Prostate gland (tissue), 2 donors: ENCODE data around the gene SMYD2.

Experiments used
- POLR2A ChIP-seq: fragments of 450-650 bp; IDR thresholded peaks from one replicate; pipeline ENCODE4 v1.6.1; 2016; ENCODE audit warnings: antibody characterized with exemption, mild to moderate bottlenecking
- POLR2AphosphoS5 ChIP-seq: sonication (generic); formaldehyde crosslinking; IDR thresholded peaks from one replicate; pipeline ENCODE4 v1.6.1; 2017; ENCODE audit warnings: antibody characterized with exemption
- TF ChIP-seq, protein P1 (sequence below), 4 experiments: fragments of 200-600 bp in 2 of 4; fragments of 450-650 bp in 2 of 4; sonication (generic) in 2 of 4; IDR thresholded peaks; 1 replicate in 3 of 4; 2 replicates in 1 of 4; pipeline ENCODE4 v1.5.1; 2016 to 2019; ENCODE audit warnings: antibody characterized with exemption in 4 of 4, mild to moderate bottlenecking in 2 of 4, moderate library complexity in 2 of 4

DNA sequence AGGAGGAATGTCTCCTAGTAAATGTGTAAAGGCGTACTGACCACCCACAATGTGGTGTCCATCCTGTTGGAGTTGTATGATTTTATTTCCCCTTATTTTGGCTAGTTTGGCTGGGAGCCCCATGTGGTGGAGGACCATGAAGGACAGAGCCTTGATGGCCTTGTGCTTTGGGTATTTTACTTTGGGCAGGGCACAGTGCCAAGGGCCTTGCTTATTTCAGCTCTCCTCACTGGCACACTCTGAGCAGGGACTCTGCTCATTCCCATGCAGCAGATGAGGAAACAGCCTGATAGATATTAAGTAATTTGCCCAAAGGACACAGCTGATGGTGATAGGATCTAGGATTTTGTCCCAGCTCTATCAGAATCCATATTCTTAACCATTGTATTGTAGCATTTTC lies 50.2 kb downstream of the SMYD2 start:
- TF ChIP-seq, protein P1, sequence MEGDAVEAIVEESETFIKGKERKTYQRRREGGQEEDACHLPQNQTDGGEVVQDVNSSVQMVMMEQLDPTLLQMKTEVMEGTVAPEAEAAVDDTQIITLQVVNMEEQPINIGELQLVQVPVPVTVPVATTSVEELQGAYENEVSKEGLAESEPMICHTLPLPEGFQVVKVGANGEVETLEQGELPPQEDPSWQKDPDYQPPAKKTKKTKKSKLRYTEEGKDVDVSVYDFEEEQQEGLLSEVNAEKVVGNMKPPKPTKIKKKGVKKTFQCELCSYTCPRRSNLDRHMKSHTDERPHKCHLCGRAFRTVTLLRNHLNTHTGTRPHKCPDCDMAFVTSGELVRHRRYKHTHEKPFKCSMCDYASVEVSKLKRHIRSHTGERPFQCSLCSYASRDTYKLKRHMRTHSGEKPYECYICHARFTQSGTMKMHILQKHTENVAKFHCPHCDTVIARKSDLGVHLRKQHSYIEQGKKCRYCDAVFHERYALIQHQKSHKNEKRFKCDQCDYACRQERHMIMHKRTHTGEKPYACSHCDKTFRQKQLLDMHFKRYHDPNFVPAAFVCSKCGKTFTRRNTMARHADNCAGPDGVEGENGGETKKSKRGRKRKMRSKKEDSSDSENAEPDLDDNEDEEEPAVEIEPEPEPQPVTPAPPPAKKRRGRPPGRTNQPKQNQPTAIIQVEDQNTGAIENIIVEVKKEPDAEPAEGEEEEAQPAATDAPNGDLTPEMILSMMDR (IDR thresholded peaks at IDR 0.05): no peak
- TF ChIP-seq POLR2AphosphoS5: no peak
- no peak for TF ChIP-seq POLR2A
